ENCODE measurements around the gene NBEAL2. TPM values are rescaled to one million over a fixed set of nuclear protein-coding genes. Genes with fewer than 3 reads are reported as not detected.

NBEAL2 gene
- total RNA-seq, 1 donor, result 92.6 TPM

- no peak for DNase-seq (ENCODE audit: low read depth in 2 of 3, low spot score in 2 of 3)
Observed at GRCh38 chr3:46943237-46944187, 36.0 kb upstream of the NBEAL2 start.

DNA sequence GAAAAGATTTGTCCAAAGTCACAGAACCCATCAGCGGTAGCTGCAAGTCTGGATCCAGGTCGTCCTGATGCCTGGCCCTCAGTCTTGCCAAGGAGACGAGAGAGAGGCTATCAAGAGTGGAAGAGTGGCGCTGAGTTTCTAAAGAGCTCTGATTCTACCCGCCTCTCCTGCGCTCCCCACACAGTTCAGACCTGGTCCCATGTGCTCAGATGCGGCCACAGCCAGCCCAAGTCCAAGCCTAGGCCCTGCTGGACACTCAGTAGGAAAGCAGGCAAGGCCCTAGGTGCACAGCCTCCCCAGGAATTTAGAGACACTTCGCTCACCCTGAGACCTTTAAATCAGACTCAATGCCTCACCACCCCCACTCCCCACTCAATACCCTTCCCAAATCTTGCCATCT lies 35.3 kb upstream of the NBEAL2 start:
- DNase-seq (ENCODE audit: low read depth in 2 of 3, low spot score in 2 of 3), result no peak

DNA sequence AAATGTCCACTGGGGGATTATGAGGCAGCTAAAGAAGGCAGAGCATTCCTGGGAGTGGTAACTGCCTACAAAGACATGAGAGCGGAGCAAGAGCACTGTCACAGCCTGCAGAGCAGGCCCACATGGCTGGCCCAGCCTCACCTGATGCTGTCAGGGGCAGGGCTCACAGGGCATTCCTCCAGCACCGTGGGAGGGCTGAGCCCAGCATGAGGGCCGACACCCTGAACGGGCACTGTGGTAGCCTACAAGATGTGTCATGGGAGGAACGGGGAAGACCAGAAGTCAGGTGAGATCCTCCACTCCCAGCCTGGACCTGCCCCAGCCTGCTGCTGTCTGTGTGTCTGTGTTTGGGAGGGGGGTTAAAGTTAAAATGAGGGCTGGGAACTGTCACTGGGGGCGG lies 33.0 kb upstream of the NBEAL2 start:
- no peak for DNase-seq (ENCODE audit: low read depth in 2 of 3, low spot score in 2 of 3)

DNA sequence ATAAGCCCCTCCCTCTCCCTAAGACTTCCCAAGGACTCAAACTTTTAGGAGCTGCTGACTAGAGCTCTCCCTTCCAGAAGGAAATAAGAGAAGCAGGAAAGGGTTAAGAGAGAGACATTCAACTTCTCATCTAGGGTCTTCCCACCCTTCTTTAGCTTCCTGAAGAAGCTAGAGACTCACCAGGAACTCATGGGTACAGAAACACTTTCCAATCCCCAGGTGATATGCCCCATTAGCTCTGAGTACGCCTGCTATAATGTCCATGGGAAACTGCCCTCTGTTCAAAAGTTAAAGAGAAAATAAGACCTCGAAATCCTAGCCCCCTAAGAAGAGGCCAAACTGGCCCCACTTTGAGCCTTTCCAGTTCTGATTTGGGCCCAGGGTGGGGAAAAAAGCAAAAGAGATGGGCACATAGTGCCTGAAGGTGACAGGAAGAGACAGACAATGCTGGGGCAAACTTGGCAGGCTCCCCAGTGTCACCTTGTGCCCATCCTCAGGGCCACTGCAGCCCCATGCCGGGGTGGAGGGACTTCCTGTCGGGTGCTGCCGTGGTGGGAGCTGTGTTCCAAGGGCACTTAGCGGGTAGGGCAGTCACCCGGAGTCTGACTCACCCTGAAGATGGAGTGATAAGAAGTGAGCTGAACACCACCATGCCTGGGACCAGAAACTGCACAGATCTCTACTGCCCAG lies 32.5 kb upstream of the NBEAL2 start:
- DNase-seq (ENCODE audit: low read depth in 2 of 3, low spot score in 2 of 3), result peak in 2 of 3 donors; percentile 70 to 76

DNA sequence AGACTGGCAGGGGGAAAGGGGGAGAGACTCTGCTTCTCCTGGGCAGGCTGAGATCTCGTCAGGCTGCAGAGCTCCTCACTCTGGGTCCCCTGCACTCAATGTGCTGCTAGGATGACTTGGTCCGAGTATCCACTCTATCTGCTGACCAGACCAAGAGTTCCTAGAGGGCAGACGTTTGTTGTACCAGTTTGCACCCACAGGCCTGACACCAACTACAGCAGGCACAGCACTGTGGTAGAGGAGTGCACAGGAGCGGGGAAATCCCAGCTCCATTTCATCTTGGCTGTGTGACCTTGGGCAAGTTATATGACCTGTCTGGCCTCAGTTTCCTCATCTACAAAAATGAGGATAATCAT lies 31.9 kb upstream of the NBEAL2 start:
- DNase-seq (ENCODE audit: low read depth in 2 of 3, low spot score in 2 of 3), result no peak

- DNase-seq (ENCODE audit: low read depth in 2 of 3, low spot score in 2 of 3), result peak in 1 of 3 donors; percentile 37
Observed at GRCh38 chr3:46947981-46948791, 31.3 kb upstream of the NBEAL2 start.

- DNase-seq (ENCODE audit: low read depth in 2 of 3, low spot score in 2 of 3), result no peak
Observed at GRCh38 chr3:46948830-46949671, 30.4 kb upstream of the NBEAL2 start.

DNA sequence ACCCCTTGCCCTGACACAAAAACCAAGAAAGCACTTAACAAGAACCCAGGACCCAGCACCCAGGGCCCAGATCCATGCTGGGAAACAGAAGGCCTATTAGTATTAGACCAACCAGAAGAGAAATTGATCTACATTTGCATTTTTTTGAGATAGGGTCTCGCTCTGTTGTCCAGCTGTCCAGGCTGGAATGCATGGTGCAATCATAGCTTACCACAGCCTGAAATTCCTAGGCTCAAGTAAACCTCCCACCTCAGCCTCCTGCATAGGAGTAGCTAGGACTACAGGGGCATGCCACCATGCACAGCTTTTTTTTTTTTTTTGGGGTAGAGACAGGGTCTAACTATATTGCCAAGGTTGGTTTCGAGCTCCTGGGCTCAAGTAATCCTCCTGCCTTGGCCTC lies 29.3 kb upstream of the NBEAL2 start:
- no peak for DNase-seq (ENCODE audit: low read depth in 2 of 3, low spot score in 2 of 3)

DNA sequence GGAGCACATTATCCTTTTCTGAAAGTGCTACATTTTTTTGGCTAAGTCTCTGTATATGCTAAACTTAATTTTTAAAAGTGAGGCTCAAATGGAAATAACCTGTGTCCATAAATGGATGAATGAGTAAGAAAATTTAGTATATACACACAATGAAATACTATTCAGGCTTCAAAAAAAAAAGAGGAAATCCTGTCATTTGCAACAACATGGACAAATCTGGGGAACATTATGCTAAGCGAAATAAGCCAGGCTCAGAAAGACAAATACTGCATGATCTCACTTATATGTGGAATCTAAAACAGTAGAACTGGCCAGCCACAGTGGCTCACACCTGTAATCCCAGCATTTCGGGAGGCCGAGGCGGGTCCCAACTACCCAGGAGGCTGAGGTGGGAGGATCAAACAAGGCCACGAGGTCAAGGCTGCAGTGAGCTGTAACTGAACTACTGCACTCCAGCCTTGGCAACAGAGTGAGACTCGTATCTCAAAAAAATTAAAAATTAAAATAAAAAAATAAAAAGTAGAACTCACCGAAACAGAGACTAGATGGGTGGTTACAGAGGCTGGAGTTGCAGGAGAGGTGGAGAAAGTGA lies 28.7 kb upstream of the NBEAL2 start:
- no peak for DNase-seq (ENCODE audit: low read depth in 2 of 3, low spot score in 2 of 3)

GRCh38 chr3:46952813-46953212 lies 26.7 kb upstream of the NBEAL2 start:
- no peak for DNase-seq (ENCODE audit: low read depth in 2 of 3, low spot score in 2 of 3)

GRCh38 chr3:46953234-46954010 lies 26.0 kb upstream of the NBEAL2 start:
- DNase-seq (ENCODE audit: low read depth in 2 of 3, low spot score in 2 of 3), result peak in 2 of 3 donors; percentile 74 to 86

GRCh38 chr3:46954178-46954577 lies 25.3 kb upstream of the NBEAL2 start:
- no peak for DNase-seq (ENCODE audit: low read depth in 2 of 3, low spot score in 2 of 3)

DNA sequence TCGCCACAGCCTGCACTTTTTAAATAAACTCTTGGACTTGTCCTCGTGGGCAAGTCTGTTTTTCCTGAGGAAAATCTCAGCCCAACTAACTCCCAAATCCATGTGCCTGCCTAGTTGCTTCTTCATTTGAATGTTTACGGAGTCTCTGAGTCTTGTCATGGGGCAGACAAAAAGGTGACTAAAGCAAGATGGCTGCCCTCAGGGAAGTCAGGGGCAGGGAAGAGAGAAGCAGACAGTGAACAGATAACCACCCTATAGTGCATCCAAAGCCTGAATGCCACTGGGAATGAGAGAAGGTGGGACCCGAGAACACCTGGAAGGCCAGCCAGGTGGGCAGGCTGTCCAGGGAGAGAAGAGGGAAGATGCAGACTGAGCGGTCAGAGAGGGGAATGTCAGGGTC lies 24.3 kb upstream of the NBEAL2 start:
- DNase-seq (ENCODE audit: low read depth in 2 of 3, low spot score in 2 of 3), result no peak

GRCh38 chr3:46955801-46956259 lies 23.6 kb upstream of the NBEAL2 start:
- DNase-seq (ENCODE audit: low read depth in 2 of 3, low spot score in 2 of 3), result no peak

DNA sequence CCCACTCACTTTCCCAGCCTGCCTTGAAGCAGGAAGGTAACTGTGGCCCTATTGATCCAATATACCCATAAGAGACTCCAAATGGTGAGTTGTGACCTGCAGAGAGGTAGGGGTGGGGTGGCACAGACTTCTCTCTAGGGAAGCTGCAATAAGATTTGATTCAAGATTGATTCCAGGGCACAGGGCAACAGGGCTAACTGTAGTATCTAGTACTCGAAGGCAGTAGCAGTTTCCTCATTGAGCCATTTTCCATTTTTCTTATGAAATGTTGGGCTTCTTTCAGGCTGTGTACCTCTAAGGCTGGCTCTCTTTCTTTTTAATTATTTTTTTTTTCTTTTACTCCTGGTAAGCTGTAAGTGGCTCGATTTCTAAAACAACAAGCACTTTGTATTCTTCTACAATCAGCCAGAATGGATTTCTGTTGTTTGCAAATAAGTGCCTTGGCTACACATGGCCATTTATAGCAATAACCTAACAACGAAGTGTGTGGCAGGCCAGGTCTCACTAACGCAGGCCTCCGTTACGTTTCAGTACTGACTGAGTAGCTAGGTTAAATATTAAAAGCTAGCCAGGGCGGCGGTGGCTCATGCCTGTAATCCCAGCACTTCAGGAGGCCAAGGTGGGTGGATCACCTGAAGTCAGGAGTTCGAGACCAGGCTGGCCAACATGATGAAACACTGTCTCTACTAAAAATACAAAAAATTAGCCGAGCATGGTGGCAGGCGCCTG lies 22.2 kb upstream of the NBEAL2 start:
- no peak for DNase-seq (ENCODE audit: low read depth in 2 of 3, low spot score in 2 of 3)

DNA sequence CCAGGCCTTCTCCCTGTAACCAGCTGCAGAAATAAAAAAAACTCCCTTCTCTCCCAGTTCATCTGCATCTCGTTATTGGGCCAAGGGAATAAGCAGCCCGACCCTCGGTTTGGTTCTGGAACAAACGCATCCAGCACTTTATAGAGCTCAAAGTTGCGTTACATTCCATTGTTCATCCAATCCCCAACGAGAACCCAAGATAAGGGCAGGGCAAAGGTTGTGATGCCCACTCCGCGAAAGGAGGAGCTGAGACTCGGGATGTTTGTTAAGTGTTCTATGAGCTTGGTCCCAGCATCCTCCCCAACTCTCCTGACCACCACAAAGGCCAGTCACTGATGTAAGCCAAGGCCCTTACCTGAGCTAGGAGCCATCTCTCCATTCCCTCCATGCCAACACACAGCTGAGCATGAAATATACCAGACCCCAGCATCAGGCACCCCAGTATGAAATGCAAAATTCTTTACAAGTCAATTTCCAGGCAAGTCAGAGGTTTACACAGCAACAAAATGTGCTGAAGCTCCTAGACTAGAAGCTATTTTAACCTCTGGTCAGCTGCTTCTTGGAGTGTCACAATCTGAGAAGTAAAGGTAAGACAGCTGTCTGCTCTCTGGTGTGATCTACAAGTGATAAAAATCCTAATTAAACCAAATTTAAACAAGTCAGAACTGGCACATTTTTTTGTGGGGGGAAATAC lies 20.9 kb upstream of the NBEAL2 start:
- no peak for DNase-seq (ENCODE audit: low read depth in 2 of 3, low spot score in 2 of 3)

DNA sequence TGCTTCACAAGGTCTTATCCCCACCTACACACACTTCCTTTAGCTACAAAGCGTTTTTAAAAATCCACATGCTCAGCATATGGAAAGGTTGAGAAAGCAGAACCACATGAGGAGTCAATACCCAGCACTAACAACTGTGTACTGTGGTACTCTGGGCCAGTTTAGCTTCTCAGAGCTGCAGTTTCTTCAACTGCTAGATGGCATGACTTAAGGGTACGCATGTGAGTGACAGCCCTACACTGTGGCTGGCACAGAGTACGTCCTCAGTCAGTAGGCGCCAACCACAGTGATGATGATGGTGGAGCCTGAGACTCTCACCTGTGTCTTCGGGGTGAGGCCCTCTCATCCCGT lies 20.3 kb upstream of the NBEAL2 start:
- DNase-seq (ENCODE audit: low read depth in 2 of 3, low spot score in 2 of 3), result peak in 2 of 3 donors; percentile 40 to 78
